ENCODE results near the gene MAP2. TPM values are rescaled to one million over a fixed set of nuclear protein-coding genes. Genes with fewer than 3 reads are reported as not detected.

MAP2 gene
- total RNA-seq, 1 experiment from 2014 or later, result 71.1 TPM

GRCh38 chr2:209401788-209402187 lies 22.1 kb upstream of the MAP2 start:
- Histone ChIP-seq H3K9me3 (ENCODE audit: insufficient read depth, low read depth) (no peaks in the 10 kb centered on the region), H4K20me1 (ENCODE audit: insufficient read depth) (no peaks in the 10 kb centered on the region), H3K9me2 (ENCODE audit: insufficient read depth) (no peaks in the 10 kb centered on the region), H3K4me3 (no peak overlapping the region), H3K27ac (no peak overlapping the region), H3K4me1 (replicated peaks; ENCODE audit: insufficient read depth) (no peaks in the 10 kb centered on the region), H3K79me2 (ENCODE audit: low read depth) (no peaks in the 10 kb centered on the region), H2AFZ (0 out of 2 replicates have a peak overlapping the region, but pooled peaks have one; percentile 11), H3K27me3 (ENCODE audit: insufficient read depth, low read depth) (no peaks in the 10 kb centered on the region), H3F3A (ENCODE audit: insufficient read depth, low read depth) (no peaks in the 10 kb centered on the region), H3K36me3 (ENCODE audit: low read depth) (no peaks in the 10 kb centered on the region), H3K4me2 (no peak overlapping the region)
- no peak for TF ChIP-seq EZH2 (IDR thresholded peaks at IDR 0.05; ENCODE audit: low read depth)
- TF ChIP-seq CTCF (conservative IDR thresholded peaks at IDR 0.05), result no peak
- no peak for DNase-seq
- no TSS peak for BruUV-seq (replicated peaks)
- ChIA-PET CTCF (no interaction called here), POLR2A (ENCODE audit: unreplicated experiment) (no interaction called here)
- intact Hi-C loops (cut with micrococcal nuclease; ENCODE audit: unreplicated experiment), result no loop called here

- no peaks in the 10 kb centered on the region for H4K20me1 ChIP-seq (ENCODE audit: insufficient read depth)
- POLR2A ChIA-PET (ENCODE audit: unreplicated experiment), result no interaction called here
- CTCF ChIA-PET, result no interaction called here
- no peaks in the 10 kb centered on the region for H3K9me2 ChIP-seq (ENCODE audit: insufficient read depth)
- TF ChIP-seq CTCF (conservative IDR thresholded peaks at IDR 0.05) (no peak), EZH2 (IDR thresholded peaks at IDR 0.05; ENCODE audit: low read depth) (no peak)
- H3K27me3 ChIP-seq (ENCODE audit: insufficient read depth, low read depth), result no peaks in the 10 kb centered on the region
- no peaks in the 10 kb centered on the region for H3K79me2 ChIP-seq (ENCODE audit: low read depth)
- H3F3A ChIP-seq (ENCODE audit: insufficient read depth, low read depth), result no peaks in the 10 kb centered on the region
- no peak overlapping the region for H3K27ac ChIP-seq
- H3K36me3 ChIP-seq (ENCODE audit: low read depth), result no peaks in the 10 kb centered on the region
- H2AFZ ChIP-seq, result no peak overlapping the region
- no peak for DNase-seq
- no peaks in the 10 kb centered on the region for H3K4me1 ChIP-seq (replicated peaks; ENCODE audit: insufficient read depth)
- no TSS peak for BruUV-seq (replicated peaks)
- H3K9me3 ChIP-seq (ENCODE audit: insufficient read depth, low read depth), result no peaks in the 10 kb centered on the region; the same call in 1 of the 2 replicates
- H3K4me2 ChIP-seq, result no peak overlapping the region
- intact Hi-C loops (cut with micrococcal nuclease; ENCODE audit: unreplicated experiment), result loop anchor here (10.0 kb wide), 1 partner anchor 1006 kb away; the partner anchor contains the start of gene PTH2R
- no peak overlapping the region for H3K4me3 ChIP-seq
Observed at GRCh38 chr2:209411296-209411695, 12.6 kb upstream of the MAP2 start.

- BruUV-seq (replicated peaks), result no TSS peak
- no peaks in the 10 kb centered on the region for H3K79me2 ChIP-seq (ENCODE audit: low read depth)
- no peak overlapping the region for H3K4me2 ChIP-seq
- no peak overlapping the region for H2AFZ ChIP-seq
- H3K9me3 ChIP-seq (ENCODE audit: insufficient read depth, low read depth), result no peaks in the 10 kb centered on the region; the same call in 1 of the 2 replicates
- H3K4me1 ChIP-seq (replicated peaks; ENCODE audit: insufficient read depth), result no peaks in the 10 kb centered on the region
- no peak for DNase-seq
- no peaks in the 10 kb centered on the region for H3K36me3 ChIP-seq (ENCODE audit: low read depth)
- no peaks in the 10 kb centered on the region for H3F3A ChIP-seq (ENCODE audit: insufficient read depth, low read depth)
- CTCF ChIA-PET, result no interaction called here
- TF ChIP-seq CTCF (conservative IDR thresholded peaks at IDR 0.05), result no peak
- no peak for TF ChIP-seq EZH2 (IDR thresholded peaks at IDR 0.05; ENCODE audit: low read depth)
- H3K27ac ChIP-seq, result no peak overlapping the region
- POLR2A ChIA-PET (ENCODE audit: unreplicated experiment), result no interaction called here
- no peak overlapping the region for H3K4me3 ChIP-seq
- H4K20me1 ChIP-seq (ENCODE audit: insufficient read depth), result no peaks in the 10 kb centered on the region
- no peaks in the 10 kb centered on the region for H3K27me3 ChIP-seq (ENCODE audit: insufficient read depth, low read depth)
- intact Hi-C loops (cut with micrococcal nuclease; ENCODE audit: unreplicated experiment), result loop anchor here (10.0 kb wide), 1 partner anchor 1007 kb away; the partner anchor contains the start of gene PTH2R
- H3K9me2 ChIP-seq (ENCODE audit: insufficient read depth), result no peaks in the 10 kb centered on the region
Observed at GRCh38 chr2:209411718-209412117, 12.1 kb upstream of the MAP2 start.

Measured in PC-9 (cell line).